Fibroblast of skin of back (primary cell): ENCODE data around the gene ACTA2.
A peak's percentile ranks its signal among the peaks of the same experiment; 100 is the strongest.

Source experiments
- DNase-seq: peaks from one replicate; pipeline ENCODE4 v3.0.0-alpha.2; 2013

ACTA2 gene

DNA sequence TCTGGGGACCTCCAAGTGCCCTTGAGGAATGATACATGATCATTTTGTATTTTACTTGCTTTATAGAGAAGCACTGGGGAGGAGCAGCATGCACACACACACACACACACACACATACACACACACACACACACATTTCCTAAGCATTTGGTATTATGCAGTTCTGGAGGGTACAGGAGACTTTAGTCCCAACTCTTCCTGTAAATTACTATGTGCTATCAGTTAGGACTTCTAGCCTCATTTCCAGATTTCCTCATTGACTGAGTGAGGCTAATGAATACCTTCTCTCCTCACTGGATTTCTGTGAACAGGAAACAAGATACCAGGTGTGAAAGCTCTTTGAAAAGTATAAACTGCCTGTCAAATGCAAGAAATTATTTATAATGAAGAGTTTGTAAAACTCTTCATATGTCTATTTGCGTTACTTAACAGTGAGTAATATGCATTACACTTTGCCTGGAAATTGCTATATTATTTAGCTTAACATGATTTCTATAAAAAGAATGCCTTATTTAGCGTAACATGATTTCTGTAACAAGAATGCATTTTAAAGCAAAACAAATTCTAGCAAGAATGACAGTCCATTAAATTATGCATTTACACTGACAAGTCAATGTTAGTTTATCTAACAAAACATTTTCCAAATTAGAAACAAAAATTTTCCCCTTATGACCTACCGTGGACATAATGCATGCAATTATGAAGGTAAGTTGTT is 34.2 kb downstream of the ACTA2 start:
- peak; percentile 46 for DNase-seq

DNA sequence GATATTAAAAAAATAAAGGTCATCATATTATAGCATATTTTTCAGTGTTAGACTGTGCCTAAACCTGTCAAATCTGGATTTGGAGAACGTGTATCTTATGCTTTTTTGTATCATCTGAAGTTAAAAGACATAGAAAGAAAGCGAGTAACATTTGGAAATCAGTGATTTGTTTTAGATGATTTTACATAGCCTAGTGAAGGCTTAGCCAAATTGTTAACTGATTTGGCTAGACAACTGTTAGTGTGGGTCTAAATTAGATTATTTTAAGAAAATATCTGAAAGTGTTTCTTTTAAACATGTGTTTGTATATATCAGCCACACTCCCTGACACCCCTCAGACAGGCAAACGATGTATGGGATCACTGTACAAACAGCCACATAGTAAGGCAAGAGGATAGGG is 35.6 kb downstream of the ACTA2 start:
- DNase-seq, result no peak

DNA sequence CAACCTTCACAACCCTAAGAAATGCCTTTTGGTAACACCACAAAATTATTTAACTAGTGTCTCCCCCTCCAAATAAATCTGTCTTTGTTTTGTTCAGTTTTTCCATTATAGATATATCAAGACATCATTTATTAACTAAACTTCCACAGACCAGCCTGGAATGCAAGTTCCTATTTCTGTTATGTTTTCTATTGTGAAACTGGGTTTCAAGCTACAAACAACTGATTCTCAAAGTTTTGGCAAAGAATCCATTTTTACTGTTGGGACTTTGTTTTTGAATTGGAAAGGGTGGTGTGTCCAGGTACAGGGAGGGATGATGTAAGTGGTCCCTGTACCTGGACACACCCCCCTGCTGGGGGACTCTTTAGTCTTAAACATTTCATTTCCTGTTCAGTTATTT is 36.3 kb downstream of the ACTA2 start:
- DNase-seq, result no peak

DNA sequence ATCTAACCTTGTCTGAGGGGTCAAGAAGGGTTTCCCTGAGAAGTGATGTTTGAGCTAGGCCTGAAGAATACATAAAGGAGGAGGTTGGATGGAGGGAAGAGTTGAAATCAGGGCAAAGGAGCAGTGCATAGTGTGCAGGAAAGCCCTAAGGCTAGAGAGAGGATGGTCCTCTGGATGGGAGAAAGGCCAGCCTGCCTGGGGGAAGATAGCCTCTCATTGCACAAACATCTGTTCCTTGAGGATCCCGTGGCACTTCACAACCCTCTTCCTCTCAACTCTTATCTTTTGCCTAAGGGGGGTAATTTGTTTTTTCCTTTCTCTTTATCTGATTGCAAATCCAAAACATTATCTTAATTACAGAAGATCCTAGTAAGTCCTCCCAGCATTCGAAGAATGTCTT is 36.8 kb downstream of the ACTA2 start:
- DNase-seq, result no peak

DNA sequence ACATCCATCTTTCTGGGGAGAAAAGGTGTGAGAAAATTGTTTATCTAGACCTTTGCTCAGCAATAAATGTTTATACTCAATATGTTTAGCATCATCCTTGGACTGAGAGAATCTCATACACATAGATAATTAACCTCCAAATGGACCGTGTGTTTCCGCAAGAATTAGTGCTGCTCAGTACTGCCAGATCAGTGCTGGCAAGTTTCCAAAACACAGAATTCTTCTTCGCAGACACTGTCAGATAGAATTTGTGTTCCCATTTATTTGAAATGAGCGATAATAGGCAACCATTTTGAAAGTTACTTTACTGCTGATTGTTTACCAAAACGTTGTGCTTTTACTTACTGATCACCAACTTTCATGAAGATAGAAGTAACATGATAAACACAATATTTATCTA is 38.8 kb downstream of the ACTA2 start:
- no peak for DNase-seq

DNA sequence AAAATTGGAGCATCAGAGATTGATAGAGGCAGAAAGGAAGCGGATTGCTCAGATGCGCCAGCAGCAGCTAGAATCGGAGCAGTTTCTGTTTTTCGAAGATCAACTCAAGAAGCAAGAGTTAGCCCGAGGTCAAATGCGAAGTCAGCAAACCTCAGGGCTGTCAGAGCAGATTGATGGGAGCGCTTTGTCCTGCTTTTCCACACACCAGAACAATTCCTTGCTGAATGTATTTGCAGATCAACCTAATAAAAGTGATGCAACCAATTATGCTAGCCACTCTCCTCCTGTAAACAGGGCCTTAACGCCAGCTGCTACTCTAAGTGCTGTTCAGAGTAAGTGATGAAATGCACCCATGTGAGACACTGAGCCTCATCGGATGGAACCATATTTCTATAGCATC is 39.4 kb downstream of the ACTA2 start:
- DNase-seq, result no peak

DNA sequence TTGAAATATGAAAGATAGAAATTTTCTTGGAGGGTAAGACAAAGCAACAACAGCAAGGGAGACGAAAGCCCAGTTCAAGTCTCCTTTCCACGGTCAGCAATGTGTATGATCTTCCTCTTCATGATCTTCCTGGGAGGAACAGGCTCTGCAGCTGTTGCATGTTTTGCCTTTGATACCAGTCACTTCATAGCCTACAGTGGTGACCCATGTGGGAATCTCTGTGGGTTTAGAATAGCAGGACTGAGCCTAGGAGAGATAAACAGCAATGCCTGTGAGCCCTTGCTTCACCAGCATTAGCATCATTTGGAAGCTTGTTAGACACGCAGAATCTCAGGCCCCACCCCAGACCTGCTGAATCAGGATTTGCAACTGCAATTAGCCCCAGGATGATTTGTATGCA is 40.7 kb downstream of the ACTA2 start:
- DNase-seq, result no peak

DNA sequence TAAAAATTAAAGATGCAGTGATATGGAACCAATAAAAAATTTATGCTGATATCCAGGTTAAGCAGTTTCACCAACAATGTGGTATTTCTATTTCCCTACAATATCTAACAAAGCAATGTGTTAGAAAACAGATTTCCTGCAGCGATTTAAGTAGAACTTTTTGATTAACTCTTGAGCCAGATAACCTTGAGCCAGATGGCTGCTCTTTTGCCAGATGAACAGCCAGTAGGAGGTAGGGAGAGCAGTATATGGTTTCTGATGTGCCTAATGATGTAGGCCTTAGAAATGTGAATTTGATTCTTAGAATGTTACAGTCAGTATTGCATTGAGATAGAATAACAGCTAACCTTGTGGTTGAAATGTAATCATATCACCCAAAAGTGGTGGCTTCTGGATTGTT is 41.5 kb downstream of the ACTA2 start:
- DNase-seq, result no peak

DNA sequence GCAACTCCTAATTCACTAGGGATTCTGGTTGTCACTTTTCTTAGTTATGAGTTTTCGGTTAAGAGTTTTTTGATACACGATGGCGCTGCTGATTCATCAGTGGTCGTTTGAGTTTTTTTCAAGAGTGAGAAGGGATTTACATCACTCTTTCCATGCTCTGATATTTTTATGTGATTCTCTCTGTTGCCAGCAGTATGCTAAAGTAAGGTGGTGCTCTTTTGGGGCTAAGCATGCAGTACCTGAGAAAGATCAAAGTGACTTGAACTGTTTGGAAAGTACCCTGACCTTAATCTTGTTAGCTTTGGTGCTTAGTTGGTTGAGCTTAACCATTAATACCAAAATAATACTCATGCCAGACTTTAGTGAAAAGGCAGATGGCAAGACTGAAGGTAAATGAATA is 44.4 kb downstream of the ACTA2 start:
- DNase-seq, result no peak

DNA sequence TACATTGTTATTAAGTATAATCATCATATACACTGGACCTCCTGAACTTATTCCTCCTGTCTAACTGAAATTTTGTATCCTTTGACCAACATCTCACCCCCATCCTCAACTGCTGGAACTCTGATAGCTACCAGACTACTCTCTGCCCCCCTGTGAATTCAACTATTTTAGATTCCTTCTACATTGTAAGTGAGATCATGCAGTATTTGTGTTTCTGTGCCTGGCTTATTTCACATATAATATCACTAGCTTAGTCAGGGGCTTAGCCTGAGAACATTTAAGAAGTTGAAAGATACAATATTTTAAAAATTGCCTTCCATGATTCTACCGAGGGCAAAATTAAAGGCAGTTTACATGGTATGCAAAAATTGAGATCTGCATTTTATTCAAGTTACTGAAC is 45.7 kb downstream of the ACTA2 start:
- DNase-seq, result no peak

DNA sequence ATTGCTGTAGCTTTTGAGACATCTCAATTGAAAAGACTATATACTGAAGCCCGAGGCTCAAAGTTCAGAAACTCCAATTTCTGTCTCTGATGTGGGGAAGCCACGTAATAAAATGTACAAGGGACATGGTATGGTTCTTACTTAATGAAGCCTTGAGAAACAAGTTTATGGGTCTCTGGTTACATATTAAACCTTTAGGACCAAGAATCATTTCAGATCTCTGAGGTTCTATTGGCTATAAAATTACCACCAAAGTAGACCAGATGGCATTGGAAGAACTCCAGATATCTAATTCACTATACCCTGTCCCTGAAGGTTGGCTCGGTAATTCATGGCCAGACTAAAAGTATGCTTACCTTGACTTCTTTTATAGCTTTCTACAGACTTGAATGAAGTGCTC is 48.9 kb downstream of the ACTA2 start:
- no peak for DNase-seq

DNA sequence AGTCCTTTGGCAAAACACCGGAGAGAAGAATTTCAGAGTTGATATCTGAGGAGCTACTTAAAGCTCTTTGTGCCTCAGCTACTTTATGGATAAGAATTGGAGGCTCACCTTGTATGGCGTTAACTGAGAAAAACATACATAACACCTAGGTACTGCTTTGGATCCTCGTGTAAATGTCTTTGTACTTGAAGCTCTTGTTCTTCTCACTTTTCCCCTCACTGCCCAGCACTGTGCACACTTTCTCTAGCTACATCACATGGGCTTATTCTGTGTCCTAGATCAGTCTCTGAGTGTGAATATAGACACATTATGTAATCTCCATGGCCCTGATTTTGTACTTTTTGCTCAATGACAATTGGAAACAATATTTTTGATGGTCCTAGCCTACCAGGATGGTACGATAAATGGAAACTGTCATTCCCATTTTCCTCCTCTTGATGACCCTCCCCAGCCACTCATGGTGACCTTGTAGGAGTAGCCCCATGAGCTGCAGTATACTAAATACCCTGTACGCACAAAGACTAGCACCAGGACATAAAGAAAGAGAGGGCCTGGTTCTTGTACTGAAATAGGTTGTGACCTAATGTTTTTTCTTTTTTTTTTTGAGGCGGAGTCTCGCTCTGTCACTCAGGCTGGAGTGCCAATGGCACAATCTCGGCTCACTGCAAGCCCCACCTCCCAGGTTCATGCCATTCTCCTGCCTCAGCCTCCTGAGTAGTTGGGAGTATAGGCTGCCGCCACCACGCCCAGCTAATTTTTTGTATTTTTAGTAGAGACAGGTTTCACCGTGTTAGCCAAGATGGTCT is 50.4 kb downstream of the ACTA2 start:
- DNase-seq, result no peak

DNA sequence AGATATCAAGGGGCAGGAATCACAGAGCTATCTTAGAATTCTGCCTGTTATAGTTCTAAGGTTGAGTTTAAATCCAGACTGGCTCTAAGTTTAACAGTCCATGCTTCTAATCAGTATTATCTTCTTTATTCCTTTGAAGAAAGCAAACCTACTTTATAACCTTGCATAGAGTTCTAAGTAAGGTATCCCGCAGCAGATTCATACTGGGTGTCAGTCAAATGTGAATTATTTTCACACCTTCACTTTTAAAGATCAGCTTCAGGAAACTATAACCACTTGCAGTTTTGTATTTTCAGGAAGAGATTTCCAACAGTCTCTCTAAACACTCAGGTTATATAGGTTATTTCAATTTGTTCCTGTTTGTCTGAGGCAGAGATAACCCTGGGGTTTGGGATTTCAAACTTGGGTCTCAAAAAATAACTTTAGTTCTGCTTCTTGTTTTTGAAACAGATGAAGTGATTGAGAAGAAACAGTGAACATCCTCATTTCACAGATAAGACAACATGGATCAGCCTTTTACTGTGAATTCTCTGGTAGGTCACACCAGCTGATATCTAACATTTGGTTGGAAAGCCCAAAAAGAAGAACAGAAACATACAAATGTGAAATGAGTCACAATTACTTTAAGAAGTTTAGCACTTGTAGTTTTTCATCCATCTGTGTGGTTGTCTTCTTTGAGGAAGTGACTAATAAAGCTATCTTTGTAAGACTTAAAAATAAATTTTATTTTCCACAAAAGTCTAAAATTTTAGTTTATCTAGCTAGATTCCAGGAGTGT is 51.2 kb downstream of the ACTA2 start:
- peak; percentile 64 for DNase-seq

DNA sequence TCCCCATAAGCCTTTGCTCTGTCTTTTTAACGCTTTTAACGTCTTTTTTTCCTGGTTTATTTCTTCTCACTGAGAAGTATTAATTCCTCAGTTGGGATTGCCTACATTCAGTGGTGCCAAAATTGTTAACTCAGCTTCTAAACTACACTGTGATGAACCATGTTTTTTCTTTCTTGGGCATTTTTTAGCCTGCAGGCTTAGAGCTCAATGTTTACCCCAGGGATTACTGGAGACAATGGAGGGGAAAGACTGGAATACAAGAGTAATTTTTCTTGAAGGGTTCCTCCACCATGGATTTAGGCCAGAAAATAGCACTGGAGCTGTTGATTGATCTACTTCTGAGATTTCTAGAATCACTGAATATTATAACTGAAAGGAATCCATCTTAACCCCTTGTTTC is 52.7 kb downstream of the ACTA2 start:
- no peak for DNase-seq

DNA sequence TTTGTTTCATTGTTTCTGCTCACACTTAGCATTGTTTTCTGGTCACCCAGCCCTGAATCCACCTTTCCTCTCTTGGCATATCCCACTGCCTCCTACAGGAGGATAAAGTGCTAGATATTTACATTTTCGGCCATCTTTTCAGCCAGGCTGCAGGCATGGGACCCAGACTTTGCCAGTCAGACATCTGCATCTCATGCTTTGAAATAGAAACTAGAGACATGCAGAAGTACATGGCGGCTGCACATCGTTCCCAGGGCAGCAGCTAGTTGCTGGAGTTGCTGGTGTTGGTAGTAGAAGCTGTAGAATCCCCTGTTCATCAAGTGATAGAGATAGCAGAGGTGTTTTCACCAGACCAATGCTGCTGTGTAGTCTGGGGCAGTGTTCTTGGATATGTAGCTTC is 53.8 kb downstream of the ACTA2 start:
- no peak for DNase-seq

DNA sequence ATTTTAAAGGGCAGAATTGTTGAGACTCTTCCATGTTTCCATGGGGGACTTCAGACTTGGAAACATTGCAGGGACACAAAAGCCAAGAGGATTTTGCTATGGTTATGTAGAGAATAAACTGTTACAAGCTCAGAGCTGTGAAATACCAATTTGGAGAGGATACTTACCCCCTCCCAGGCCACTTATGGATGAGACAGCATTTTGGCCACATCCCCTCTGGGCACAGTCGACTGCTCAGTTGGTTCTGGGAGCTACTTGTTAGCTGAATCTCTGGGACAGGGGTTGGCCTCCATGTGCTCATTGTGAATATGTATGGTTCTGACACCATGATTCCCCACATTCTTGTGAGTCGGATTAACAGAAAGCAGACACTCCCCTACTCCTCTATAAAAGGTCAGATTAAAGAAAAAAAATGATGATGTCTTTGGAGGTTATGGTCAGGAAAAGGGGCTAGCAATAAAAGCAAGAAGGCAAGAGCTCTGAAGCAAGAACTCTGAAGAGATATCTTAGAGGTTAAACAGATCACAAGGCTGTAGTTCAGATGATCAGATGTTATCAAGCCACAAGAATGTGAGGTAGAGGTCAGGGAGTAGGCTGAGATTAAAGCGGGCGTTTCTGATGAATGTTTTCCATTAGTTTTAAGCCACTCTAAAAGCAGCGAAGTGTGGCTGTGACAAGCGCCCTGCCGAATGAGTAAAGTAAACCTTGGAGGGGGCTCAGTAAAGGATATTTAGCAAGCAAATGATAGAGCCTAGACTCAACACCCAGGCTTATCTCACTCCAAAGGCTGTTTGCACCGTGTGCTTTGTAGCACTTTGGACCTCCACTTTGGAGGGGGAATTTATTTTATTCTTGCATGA is 55.3 kb downstream of the ACTA2 start:
- DNase-seq, result no peak

DNA sequence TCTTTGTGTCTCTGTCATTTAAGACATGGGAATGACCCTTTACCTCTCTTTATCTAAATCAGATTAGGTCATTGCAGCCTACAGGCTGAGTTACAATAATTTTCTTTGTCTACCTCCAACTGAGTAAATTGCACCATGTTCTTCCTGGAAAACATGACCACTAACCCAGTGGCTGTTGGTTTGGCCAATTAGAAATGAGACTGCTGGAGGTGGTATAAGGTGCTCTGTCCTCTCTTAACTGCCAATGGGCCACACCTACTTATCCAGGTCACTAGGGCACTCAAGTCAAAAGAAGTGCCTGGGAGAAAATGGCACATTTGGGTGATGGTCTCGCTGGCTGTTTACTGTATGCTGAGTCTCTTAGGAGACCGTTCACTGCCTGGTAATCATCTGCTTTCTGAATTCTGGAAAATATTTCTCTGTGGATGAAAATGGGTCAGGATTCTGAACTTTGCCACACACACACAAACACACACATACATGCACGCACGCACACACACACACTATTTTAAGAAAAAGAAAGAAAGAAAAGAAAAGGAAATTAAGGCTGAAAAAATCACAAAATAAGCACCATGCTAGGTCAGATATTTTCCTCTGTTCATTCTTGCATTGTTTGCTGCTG is 56.1 kb downstream of the ACTA2 start:
- DNase-seq, result no peak

DNA sequence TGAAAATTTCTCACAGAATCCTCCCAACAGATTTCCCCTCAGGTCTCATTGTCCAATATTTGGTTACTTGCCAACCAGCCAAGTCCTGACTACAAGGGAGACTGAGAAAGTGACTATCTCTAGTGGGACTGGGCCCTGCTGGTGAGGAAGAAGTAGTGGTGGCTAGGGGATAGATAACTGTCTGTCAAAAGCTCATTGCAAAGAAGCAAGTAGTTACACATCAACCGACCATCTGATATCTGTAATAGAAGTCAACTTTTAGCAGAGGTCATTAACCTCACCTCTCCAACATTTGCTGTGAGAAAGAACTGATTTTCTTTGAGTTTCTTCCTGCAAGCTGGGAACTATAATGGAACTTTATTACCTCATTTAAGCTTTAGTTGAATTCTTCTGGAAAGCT is 57.3 kb downstream of the ACTA2 start:
- no peak for DNase-seq

DNA sequence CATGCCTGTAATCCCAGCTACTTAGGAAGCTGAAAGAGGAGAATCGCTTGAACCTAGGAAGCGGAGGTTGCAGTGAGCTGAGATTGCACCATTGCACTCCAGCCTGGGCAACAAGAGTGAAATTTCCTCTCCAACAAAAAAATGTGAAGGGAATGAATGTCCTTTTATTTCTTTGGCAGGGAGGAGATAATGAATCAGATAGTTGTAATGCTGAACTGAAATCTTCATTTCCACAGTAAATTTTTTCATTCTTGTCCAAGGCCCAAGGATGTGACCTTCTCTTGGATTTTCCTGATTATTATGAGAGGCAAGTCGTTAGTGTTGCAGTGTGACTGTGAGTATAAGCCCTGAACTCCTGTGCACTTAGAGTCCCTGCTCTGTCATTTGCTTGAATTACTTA is 59.0 kb downstream of the ACTA2 start:
- DNase-seq, result no peak

DNA sequence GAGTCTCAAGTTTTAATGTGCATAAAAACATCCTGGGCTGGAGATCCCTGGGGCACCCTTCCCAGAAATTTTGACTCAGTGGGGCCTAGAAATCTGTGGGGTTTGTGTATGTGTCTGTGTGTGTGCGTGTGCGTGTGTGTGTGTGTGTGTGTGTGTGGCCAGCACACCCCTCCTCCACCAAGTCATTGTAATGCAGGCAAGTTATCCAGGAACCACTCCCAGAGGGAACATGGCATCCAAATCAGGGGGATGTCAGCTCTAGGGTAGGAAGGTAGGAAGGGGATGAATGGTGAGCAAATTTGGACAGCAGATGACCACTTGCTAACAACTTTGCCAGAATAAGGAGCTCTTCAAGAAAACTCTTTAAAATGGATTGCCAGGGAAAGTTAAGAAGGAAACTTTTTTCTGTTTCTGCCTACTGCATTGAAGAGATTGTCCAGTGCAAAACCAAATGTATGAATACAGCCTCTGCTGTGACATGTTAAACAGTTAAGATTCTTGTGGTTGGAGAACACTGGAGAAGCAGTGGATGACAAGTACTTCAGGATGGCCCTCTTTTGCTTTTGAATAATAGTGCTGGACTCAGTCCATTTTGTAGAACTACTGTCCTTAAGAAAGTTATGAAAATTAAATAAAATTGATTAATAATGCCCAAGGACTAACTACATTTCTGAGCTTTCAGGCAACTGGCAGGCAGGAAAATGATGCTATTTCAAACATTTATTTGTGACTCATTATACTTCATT is 60.2 kb downstream of the ACTA2 start:
- peak; percentile 73 for DNase-seq

DNA sequence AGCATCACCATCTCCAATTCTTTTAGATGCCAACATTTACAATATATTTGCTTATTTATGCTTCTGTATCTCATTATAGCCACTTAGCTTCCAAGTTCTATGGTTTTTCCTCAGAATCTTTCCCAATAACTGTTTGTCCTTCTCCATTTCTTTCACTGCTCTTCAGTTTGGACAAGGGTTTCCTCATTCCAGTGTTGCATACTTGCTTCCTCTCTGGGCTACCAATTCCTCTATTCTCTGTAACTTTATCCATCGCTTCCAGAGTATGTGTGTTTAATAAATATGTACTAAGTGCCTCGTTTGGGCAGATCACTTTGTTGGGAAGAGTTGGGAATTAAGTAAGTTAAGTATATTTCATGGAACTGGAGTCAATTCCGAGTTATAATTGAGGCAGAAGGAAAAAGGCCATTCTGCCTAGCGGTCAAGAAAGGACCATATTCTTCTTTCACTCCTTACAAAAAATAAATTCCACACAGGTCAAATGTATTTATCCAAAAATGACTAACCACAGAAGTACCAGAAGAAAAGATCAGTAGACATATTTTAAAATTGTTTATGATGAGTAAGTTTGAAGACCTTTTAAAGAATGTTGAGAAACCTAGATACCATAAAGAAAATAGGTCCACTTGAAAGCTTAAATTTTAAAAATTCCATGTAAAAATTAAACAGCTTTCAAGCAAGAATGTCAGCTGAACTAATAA is 61.7 kb downstream of the ACTA2 start:
- DNase-seq, result peak; percentile 64
